GM19455 (cell line): ENCODE data around the gene ARHGAP18.

Source experiments
- ATAC-seq: cut with Tn5 transposase; IDR thresholded peaks from one replicate; pipeline ENCODE4 v1.9.1; 2021; ENCODE audit not compliant: unreplicated experiment

Gene ARHGAP18

DNA sequence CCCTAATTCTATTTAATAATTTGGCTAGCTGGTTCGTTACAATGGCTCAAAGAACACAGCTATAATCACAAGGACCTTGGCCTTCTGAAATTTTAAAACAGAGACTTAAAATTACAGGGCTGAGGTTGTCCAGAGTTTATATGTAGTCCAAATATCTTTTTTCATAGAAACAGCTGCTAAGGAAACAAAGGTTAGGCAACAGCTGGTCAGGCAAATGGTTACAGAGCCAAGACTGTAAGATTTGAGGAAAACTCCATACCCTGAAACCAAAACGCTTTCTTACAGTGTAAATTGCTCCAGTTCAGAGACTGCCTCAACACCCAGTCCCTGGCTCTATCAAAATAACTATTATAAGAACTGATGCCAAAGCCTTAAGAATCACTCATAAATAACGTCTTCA lies 9.7 kb upstream of the ARHGAP18 start:
- ATAC-seq = no peak

DNA sequence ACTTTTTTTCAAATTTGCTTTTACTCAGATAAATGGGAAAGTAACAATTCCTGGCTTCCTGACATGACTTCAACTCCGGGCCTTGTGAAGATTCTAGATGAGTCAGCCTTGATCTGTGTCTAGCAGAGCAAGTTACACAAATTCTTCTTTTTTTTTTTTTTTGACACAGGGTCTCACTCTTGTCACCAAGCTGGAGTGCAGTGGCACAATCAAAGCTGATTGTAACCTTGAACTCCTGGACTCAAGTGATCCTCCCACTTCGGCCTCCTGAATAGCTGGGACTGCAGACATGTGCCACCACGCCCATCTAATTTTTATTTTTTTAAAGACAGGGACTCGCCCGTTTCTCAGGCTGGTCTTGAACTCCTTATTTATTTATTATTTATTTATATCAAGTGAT lies 7.3 kb upstream of the ARHGAP18 start:
- ATAC-seq = no peak

DNA sequence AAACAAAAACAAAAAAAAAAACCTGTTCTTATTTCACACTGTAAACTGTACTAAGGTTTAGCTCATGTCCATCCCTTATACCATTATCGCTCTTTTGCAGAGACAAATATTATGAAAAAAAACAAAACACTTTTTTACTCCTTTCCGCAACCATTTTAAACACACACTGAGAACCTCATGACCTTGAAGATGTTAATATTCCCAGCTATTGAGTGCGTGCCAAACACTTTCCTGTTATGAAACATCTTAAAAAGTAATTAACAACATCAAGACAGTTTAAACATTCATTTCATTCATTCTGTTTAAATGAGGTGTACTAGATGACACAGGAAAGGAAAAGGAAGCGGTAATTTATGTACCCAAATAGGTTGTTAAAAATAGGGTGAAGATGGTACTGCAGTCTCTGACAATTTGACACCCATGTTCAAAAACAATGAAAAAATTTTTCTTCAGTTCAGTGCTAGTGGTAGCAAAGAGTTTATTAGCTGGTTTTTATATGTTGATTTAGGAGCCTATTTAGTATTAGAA lies 3.9 kb upstream of the ARHGAP18 start:
- ATAC-seq = no peak

DNA sequence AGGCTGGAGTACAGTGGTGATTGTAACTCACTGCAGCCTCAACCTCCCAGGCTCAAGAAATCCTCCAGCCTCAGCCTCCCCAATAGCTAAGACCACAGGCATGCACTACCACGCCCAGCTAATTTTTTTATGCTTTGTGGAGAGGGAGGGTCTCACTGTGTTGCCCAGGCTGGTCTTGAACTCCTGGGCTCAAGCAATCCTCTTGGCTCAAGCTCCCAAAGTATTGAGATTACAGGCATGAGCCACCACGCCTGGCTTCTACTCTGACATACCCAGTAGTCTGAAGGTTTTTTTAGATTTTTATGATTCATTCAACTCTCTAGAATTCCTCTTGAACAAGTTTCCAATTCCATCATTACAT lies 1.3 kb upstream of the ARHGAP18 start:
- ATAC-seq = no peak

DNA sequence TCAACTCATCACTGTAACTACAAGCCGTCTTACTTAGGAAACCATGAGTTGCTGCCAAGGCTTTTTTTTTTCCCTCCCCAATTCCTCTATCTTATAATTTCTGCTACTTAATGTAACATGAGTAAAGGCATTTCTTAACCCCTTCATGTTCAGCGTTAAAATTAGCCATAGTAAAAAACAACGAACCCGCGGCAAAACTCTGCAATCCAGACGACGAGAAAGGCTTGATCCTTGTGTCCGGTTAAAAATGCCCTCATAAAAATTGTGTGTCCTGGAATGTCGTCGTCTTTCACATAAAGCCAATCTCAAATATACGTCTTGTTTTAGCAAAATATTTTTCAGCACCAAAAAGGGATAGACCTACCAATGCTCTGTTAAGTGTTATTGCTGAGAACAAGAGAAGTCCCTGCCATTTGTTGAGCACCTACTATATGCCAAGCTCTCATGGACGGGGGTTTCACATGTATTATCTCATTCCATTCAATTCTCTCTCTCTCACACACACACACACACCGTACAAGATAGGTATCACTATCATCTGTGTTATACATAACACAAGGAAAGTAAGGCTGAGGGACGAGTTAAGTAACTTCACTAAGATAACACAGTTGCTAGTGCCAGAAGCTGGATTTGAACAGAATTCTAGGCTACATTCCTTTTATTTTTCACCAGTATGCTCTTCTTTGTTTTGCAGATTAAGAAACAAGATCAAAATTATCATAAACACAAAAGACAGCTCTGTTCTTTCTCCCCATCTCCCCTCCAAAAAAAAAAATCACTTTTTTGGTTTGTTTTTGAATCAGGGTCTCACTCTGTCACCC lies 683 bp upstream of the ARHGAP18 start:
- ATAC-seq = no peak

DNA sequence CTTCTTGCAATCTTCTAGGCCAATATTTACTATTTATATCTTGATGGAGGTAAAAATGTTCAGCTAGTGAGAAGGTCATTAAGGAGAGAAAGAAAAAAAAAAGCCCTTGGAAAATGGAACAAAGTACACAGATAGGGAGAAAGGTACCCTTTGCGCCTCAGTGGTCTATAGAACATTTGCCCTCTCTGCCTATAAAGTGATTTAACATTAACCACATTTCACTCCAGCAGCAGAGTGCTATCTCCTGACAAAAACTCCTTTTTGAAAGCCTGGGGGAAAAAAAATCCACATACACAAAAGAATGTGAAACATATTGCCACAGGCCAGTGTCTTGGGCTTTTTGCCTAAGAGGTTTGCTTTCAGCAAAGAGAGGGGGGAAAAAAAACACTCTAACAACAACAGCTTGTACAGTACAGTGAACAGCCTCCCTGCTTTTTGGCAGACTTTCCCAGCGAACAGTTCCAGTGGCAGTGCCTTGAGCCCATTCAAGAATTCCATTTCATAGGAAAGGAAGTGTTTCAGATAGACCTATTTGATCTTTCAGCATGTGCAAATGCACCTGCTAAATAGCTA lies 695 bp downstream of the ARHGAP18 start:
- peak; percentile 21 for ATAC-seq

DNA sequence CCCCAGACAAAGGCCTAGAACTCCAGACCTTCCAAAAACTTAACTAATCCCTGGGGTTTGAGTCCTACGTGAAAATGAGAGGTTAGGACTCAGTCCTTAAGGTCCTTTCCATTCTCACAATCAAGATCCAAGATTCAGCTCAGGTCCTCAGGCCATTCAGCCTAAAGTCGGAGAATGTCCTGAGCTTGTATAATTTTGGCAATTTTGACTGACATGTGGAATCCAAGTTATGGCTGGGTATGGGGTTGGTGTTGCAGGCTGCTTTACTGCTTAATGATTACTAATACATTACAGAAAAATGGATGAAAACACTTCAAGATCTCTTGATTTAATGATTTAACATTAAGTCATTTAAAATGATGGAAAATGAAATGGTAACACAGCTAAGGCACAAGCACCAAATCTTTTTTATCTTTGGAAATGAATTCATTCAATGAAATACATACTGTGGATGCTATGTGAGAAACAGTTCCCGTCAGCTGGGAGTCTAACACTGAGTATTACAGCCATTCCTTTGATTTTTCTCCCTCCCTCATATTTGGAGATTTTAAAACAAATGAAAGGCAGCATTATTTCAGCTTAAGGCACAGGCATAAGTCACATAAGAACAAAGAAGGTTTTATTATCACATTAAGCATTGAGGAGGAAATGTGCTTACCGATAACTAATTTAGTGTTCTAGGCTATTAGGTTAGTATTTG lies 1.3 kb downstream of the ARHGAP18 start:
- no peak for ATAC-seq

DNA sequence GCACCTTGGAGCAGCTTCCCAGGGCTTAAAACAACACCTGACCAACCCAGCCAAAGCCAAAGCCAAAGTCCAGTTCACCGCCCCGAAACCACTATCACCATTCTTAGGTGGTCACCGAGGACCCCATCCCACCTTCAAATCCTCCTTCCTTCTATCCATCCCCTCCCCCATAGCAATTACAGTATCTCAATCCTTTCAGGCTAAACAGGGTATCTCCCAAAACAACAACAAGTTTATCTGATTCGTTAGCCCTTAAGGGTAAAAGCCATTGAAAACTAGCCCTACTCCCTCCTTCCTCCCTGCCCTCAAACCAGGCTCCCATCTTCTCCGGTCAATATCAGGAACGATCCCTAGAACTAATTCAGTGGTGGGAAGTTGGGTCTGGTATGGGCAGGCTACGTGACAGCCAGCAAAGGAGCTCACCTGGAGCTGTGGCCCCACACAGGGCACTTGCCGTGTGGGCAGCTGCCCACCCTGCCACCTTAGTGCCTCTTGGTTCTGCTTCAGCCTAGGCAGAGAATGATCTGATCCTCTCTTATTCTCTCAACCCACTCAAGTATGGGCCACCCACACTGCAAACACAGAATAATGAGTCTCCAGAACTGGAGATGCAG lies 2.0 kb downstream of the ARHGAP18 start:
- ATAC-seq = no peak

DNA sequence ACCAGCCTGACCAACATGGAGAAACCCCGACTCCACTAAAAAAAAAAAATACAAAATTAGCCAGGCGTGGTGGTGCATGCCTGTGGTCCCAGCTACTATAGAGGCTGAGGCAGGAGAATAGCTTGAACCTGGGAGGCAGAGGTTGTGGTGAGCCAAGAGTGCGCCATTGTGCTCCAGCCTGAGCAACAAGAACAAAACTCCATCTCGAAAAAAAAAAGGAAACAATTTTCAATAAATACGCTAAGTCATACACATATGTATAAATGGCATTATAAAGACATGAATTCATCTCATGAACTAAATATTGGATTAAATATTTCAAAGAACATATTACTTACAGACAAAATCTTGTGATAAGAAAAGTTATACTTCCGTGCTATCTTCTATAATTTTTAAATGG lies 2.9 kb downstream of the ARHGAP18 start:
- ATAC-seq = no peak

DNA sequence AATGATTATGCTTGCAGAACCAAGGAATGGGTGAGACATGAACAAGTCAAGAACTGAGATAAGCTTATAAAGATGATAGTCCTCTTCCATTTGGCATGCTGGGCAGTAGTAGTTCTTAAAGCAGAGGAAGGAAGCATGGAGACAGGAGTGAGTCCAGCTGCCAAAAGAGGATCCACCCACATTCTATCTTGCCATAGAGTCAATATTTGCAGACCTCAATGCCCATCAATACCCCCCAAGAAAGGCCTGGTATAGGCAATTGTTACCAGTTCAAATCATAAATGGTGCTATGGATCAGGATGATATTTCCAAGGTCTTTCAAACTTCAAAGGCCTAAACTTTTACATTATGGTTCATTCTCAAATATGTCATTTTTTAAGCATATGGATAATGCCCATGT lies 4.8 kb downstream of the ARHGAP18 start:
- no peak for ATAC-seq

DNA sequence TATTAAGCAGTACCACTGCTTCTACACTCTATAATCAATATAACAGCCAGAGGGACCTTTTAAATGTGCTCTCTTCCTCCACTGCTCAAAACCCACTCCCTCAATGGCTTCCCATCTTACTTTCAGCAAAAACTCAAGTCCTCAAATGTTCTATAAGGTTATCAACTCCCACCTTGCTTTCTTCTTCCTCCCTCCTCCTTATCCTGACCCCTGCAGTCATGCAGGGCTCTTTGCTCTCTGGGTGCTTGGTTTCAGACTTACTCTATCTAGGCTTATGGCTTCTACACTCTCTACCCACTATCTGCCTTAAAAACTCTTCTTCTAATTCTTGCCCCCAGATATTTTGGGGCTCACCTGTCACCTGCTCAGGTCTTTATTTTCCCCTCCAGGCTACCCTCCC lies 5.3 kb downstream of the ARHGAP18 start:
- no peak for ATAC-seq

DNA sequence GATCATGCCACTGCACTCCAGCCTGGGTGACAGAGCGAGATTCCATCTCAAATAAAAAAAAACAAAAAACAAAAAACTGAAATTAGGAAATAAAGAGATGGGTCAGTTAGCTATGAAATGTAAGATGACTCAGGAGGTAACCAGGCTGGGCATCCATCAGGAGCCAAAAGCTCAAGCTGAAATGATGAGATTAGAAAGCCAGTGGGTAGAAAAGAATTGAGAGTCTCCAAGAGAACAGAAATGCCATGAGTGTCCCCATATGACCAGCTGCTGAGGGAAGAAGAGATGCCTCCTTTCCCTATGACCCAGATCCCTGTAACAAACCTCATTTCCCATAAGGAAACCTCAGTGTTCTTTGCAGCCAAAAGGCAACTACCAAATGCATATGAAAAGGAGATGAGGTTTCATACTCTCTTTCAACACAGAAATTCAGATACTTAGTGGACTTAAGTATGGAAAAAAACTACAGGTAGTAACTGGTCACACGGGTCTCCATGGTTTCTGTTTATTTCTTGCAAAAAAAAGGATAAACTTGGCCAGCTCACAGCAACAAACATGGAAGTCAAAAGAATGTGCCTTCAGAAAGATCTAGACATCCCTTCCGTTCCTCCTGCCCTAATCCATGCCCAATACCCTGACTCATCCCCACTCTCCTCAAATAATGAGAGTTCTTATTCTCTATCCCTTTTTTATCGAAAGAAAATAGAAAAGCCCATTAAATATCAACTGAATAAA lies 8.1 kb downstream of the ARHGAP18 start:
- no peak for ATAC-seq

DNA sequence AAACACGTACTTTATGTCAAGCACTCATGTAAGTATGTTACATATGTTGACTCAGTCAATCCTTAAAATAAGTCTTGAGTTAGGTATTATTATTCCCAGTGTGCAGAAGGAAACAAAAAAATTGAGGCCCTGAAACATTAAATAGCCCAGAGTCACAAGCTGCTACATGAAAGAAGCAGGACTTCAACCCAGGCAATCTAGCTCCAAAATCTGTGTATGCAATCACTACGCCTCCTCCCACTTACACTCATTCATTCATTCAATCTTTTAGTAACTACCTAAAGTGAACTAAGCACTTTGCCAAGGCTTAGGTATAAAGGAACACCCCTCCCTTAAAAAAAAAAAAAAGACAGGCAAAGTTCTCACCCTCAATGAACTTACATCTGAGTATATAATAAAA lies 9.3 kb downstream of the ARHGAP18 start:
- no peak for ATAC-seq

DNA sequence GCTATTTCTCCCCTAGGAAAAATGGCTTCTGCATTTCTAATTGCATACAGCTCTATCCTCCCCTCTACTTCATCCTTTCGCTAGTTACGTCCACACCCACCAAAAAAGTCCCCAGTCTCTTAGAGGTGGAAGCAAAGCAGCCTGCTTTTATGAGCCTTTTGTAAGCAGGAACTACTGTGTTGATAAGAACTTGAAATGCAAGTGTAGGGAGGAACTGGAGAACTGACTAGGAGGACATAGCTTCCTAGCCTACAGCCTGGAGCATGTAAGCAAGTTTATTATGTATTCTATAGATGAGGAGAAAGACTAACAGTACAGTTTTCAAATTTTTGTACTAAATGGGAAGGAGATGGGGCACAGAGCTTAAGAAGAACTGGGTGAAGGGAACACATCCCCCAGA lies 10.3 kb downstream of the ARHGAP18 start:
- ATAC-seq = no peak

DNA sequence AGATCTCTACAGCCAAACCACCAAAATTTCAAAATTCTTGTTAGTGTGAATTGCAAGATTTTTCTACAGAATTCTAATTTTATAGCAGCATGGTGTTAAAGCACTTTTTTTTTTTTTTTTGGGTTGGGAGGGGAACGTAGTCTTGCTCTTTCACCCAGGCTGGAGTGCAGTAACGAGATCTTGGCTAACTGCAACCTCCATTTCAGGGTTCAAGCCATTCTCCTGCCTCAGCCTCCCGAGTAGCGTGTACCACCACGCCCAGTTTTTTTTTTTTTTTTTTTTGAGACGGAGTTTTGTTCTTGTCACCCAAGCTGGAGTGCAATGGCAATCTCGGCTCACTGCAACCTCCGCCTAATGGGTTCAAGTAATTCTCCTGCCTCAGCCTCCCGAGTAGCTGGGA lies 11.5 kb downstream of the ARHGAP18 start:
- ATAC-seq = no peak

DNA sequence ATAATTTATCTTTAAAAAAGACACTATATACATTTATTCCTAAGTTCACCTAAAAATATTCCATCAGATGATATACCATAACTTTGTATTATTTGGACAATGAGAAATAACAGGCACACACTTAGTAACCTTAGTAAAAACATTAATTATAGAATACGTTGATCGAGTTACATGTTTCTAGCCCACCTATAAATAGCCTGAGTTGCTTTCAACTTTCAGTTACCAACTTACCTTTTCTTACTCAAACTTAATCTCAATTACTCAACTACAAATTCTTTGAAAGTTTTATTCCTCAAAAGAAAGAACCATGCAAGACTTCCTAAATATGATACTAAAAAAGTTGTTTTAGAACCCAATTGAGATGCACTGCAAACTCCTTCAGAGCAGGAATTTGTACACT lies 12.2 kb downstream of the ARHGAP18 start:
- ATAC-seq = no peak

DNA sequence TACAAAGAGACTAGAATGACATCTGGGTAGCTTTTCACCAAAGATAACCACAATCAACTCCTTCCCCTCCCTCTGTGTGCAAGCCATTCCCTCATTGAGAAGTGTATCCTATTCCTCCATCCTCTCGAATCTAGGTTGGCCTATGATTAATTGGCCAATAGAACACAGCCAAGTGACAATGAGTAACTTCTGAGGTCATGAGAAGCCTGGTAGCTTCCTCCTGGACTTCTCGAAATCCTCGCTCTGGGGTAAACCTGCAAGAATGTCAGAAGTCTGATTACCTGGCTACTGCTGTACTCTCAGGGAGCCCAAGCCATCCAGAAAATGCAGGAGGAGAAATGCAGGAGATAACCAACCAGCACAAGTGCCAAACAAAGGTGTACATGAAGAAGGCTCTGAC lies 13.1 kb downstream of the ARHGAP18 start:
- ATAC-seq = no peak

DNA sequence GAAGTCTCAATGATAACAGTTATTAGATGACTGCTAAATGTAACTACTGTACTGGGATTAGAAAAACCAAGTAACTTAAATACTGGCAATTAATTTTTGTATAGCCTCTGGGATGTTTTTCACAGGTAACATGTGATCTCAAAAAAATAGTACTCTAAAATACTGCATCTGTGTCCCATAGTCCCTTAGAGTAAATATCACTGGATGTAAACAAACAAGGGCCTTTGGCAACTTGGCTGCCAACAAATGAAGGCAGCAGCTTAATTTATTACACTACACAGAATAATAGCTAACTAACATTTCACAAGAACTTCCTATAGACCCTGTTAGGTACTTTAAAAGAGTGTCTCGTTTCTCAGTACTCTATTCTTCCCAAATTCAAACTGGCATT lies 14.0 kb downstream of the ARHGAP18 start:
- ATAC-seq = no peak

DNA sequence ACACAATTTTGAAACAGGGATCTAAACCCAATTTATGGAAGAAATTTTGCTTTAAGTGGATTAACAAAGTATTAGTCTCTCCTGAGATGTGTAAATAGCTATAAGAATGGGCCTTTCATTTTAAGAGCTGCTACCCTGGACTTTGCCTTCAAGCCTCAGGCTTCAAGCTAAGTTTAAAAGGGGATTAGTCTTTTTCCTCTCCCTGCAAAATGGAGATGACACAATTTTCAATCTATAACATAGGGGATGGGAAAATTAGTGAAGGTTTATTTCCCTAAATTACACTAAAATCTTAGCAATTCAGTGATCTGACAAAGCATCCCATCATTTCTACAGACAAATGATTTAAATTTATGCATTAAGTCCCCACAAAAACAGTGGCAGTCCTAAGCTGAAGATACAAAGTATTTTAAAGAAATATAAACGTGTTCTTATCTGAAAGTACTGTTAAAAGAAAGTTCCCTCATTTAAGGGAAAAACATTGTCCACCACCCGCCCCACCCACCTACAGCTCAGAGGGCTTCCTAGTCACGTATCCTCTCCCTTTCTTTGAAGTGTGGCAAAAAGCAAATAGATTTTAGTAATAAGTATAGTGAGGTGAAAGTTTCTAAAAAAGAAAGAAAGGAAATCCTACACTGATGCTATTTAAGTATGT lies 14.5 kb downstream of the ARHGAP18 start:
- no peak for ATAC-seq

DNA sequence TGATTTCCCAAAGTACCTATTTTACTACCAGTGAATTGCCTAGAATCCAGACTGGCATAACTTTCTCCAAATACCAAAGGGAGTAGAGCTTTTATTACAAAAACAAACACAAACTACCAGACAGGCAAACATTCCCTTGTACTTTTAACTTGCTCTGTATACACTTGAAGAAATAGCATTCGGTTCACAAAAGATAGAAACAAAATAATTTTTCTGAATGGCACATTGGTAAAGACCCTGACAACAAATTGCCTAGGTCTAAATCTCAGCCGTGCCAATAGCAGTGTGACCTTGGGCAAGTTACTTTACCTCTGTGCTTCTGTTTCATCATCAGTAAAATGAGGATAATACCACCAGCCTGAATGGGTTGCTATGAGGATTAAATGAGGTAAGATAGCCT lies 15.9 kb downstream of the ARHGAP18 start:
- ATAC-seq = no peak

DNA sequence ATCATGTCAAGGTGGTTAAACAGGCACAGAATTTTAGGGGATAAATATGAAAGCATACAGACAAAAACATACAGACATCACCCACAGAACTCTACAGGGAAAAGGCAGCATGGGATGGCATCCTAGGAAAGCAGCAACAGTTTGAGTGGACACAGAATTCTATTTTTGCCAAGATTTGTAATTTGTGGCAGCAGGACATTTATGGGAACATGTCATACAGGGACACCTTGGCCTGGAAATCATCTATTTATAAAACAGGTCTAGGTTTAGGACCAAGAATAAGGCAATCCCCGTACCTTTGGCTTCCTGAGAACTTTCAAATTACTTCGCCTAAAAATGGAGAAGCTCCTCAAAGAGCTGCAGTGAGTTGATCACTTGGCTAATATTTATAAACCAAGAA lies 17.5 kb downstream of the ARHGAP18 start:
- no peak for ATAC-seq
